ENCODE results near the gene LRRC74B. TPM values are rescaled to one million over a fixed set of nuclear protein-coding genes. Genes with fewer than 3 reads are reported as not detected.

LRRC74B gene
- total and polyA plus RNA-seq, 2 experiments from 2014 or later, result not detected

GRCh38 chr22:21042978-21043859 is 2.5 kb upstream of the LRRC74B start:
- Histone ChIP-seq H3K79me2 (replicated peaks; ENCODE audit: insufficient read depth) (no peaks in the 10 kb centered on the region), H3K4me1 (ENCODE audit: insufficient read depth) (no peaks in the 10 kb centered on the region), H3K27me3 (ENCODE audit: insufficient read depth) (no peaks in the 10 kb centered on the region), H3K4me2 (no peak overlapping the region), H3K4me3 (no peak overlapping the region), H4K20me1 (replicated peaks; ENCODE audit: insufficient read depth) (no peaks in the 10 kb centered on the region), H3K27ac (ENCODE audit: low read depth) (no peak overlapping the region), H3K9me2 (ENCODE audit: insufficient read depth) (no peaks in the 10 kb centered on the region), H3F3A (replicated peaks; ENCODE audit: low read depth) (0 out of 2 replicates have a peak, but pooled peaks cover 4% of the 10 kb centered on the region), H3K36me3 (ENCODE audit: insufficient read depth) (no peaks in the 10 kb centered on the region), H2AFZ (no peak overlapping the region)
- DNase-seq (ENCODE audit: low spot score), result no peak
- TF ChIP-seq ZNF462 (CRISPR knock-in tag; IDR thresholded peaks at IDR 0.05), result no peak
- no peak for TF ChIP-seq ZNF331 (CRISPR knock-in tag; IDR thresholded peaks at IDR 0.05; ENCODE audit: low read depth)
- TF ChIP-seq REST (IDR thresholded peaks at IDR 0.05; ENCODE audit: unreplicated experiment), result no peak
- peaks cover 15% of the 10 kb centered on the region for H3K4me1 Mint-ChIP-seq
- H3K27me3 Mint-ChIP-seq (ENCODE audit: insufficient read depth, low read depth, poor library complexity), result peaks cover 12% of the 10 kb centered on the region
- H3K36me3 Mint-ChIP-seq (ENCODE audit: low read depth), result no peaks in the 10 kb centered on the region
- no peak for ATAC-seq
- no peaks in the 10 kb centered on the region for H3K9me3 Mint-ChIP-seq
- no peak overlapping the region for H3K27ac Mint-ChIP-seq
- no peak overlapping the region for H3K4me3 Mint-ChIP-seq
